Liver (tissue), 9 donors: ENCODE data around the gene LDAH. TPM values are rescaled to one million over a fixed set of nuclear protein-coding genes. Genes with fewer than 3 reads are reported as not detected.

Source experiments
- DNase-seq: peaks from one replicate; pipeline ENCODE4 v3.0.0-alpha.2; 2017; ENCODE audit warnings: low spot score
- H3K27ac ChIP-seq, 2 donors: one replicate each; pipeline ENCODE4 v1.7.0; 2013; ENCODE audit warnings: inconsistent platforms in 2 of 2, low read length in 2 of 2, control low read depth in 1 of 2, low read depth in 1 of 2, mild to moderate bottlenecking in 1 of 2
- H3K27me3 ChIP-seq, 4 donors: one replicate each; pipeline versions ENCODE4 v1.6.1 to v1.7.0; 2013; ENCODE audit warnings: low read length in 3 of 4, inconsistent platforms in 1 of 4, mild to moderate bottlenecking in 1 of 4, moderate library complexity in 1 of 4; ENCODE audit not compliant: control insufficient read depth in 4 of 4, insufficient read depth in 4 of 4
- H3K36me3 ChIP-seq, 4 donors: one replicate each; pipeline versions ENCODE4 v1.6.1 to v1.7.0; 2013; ENCODE audit warnings: low read length in 3 of 4, mild to moderate bottlenecking in 3 of 4, low read depth in 1 of 4, moderate library complexity in 1 of 4; ENCODE audit not compliant: control insufficient read depth in 4 of 4, insufficient read depth in 3 of 4
- H3K4me1 ChIP-seq, 4 donors: one replicate each; pipeline versions ENCODE4 v1.6.1 to v1.7.0; 2013; ENCODE audit warnings: low read length in 3 of 4, mild to moderate bottlenecking in 3 of 4, moderate library complexity in 1 of 4; ENCODE audit not compliant: control insufficient read depth in 4 of 4, insufficient read depth in 4 of 4
- H3K4me3 ChIP-seq, 3 donors: one replicate each; pipeline versions ENCODE4 v1.6.1 to v1.7.0; 2013; ENCODE audit warnings: low read length in 3 of 3, control low read depth in 1 of 3, low read depth in 1 of 3, mild to moderate bottlenecking in 1 of 3
- H3K9ac ChIP-seq, 2 donors: one replicate each; pipeline ENCODE4 v1.7.0; 2013; ENCODE audit warnings: low read length in 2 of 2, mild to moderate bottlenecking in 2 of 2, moderate library complexity in 2 of 2, control low read depth in 1 of 2, low read depth in 1 of 2
- H3K9me3 ChIP-seq, 4 donors: one replicate each; pipeline versions ENCODE4 v1.6.1 to v1.7.0; 2013; ENCODE audit warnings: low read length in 3 of 4; ENCODE audit not compliant: control insufficient read depth in 4 of 4
- ATF3 ChIP-seq: IDR thresholded peaks from 2 replicates; pipeline ENCODE4 v1.6.1; 2016; ENCODE audit warnings: antibody characterized with exemption
- EGR1 ChIP-seq, 2 donors: IDR thresholded peaks; 2 replicates each; pipeline ENCODE4 v1.6.1; 2016 to 2018; ENCODE audit warnings: antibody characterized with exemption in 2 of 2, low read depth in 2 of 2
- FOXA1 ChIP-seq: IDR thresholded peaks from 2 replicates; pipeline ENCODE4 v1.6.1; 2016; ENCODE audit warnings: antibody characterized with exemption
- FOXA2 ChIP-seq: IDR thresholded peaks from 2 replicates; pipeline ENCODE4 v1.6.1; 2016; ENCODE audit warnings: antibody characterized with exemption
- GABPA ChIP-seq, 2 donors: IDR thresholded peaks in 1 of 2; conservative IDR thresholded peaks in 1 of 2; 2 replicates each; pipeline ENCODE4 v1.6.1; 2016; ENCODE audit warnings: antibody characterized with exemption in 2 of 2, mild to moderate bottlenecking in 1 of 2, moderate library complexity in 1 of 2
- HNF4A ChIP-seq, 2 donors: conservative IDR thresholded peaks; 2 replicates each; pipeline ENCODE4 v1.6.1; 2016; ENCODE audit warnings: antibody characterized with exemption in 2 of 2, mild to moderate bottlenecking in 2 of 2
- HNF4G ChIP-seq: IDR thresholded peaks from 2 replicates; pipeline ENCODE4 v1.6.1; 2016; ENCODE audit warnings: antibody characterized with exemption
- JUND ChIP-seq, 2 donors: IDR thresholded peaks; 2 replicates each; pipeline ENCODE4 v1.6.1; 2016; ENCODE audit warnings: antibody characterized with exemption in 2 of 2
- NR2F2 ChIP-seq: IDR thresholded peaks from 2 replicates; pipeline ENCODE4 v1.6.1; 2016; ENCODE audit warnings: antibody characterized with exemption
- RAD21 ChIP-seq, 2 donors: IDR thresholded peaks; 2 replicates each; pipeline ENCODE4 v1.6.1; 2016; ENCODE audit warnings: antibody characterized with exemption in 2 of 2, mild to moderate bottlenecking in 2 of 2
- REST ChIP-seq: IDR thresholded peaks from 2 replicates; pipeline ENCODE4 v1.6.1; 2016; ENCODE audit warnings: antibody characterized with exemption, mild to moderate bottlenecking
- RXRA ChIP-seq, 2 donors: IDR thresholded peaks; 2 replicates each; pipeline ENCODE4 v1.6.1; 2017 to 2018; ENCODE audit warnings: antibody characterized with exemption in 2 of 2, mild to moderate bottlenecking in 1 of 2
- SP1 ChIP-seq: IDR thresholded peaks from 2 replicates; pipeline ENCODE4 v1.6.1; 2018; ENCODE audit warnings: antibody characterized with exemption, mild to moderate bottlenecking
- TAF1 ChIP-seq: conservative IDR thresholded peaks from 2 replicates; pipeline ENCODE4 v1.6.1; 2016; ENCODE audit warnings: antibody characterized with exemption, mild to moderate bottlenecking
- YY1 ChIP-seq: IDR thresholded peaks from 2 replicates; pipeline ENCODE4 v1.6.1; 2016; ENCODE audit warnings: antibody characterized with exemption, mild to moderate bottlenecking
- ZBTB33 ChIP-seq: IDR thresholded peaks from 2 replicates; pipeline ENCODE4 v1.6.1; 2016; ENCODE audit warnings: antibody characterized with exemption
- WGBS: extraction: QIAGEN DNeasy Blood & Tissue Kit; methylation state at CpG from one replicate; pipeline ENCODE4 v1.1.7; 2013; 5-methylcytosine and 5-hydroxymethylcytosine counted together
- polyA plus RNA-seq, 2 donors: library from polyadenylated mRNA; stranded (reverse) in 1 of 2; unstranded in 1 of 2; fragments of 200-250 nt in 1 of 2; fragments of >200 nt in 1 of 2; fragmentation: Nextera tagmentation in 1 of 2; extraction: Ambion mirVana in 1 of 2; gene quantifications; one replicate each; pipeline versions ENCODE4 v1.2.1 to v1.2.3, GENCODE V29; 2013 to 2015
- total RNA-seq, 2 donors: library from RNA; depleted of rRNA; stranded (reverse); fragments of >200 nt; gene quantifications; one replicate each; pipeline ENCODE4 v1.2.3, GENCODE V29; 2014
- TF ChIP-seq, protein P1 (sequence below): fragments of 150-350 bp; IDR thresholded peaks from 2 replicates; pipeline ENCODE4 v1.5.1; 2017; ENCODE audit warnings: improper control_type of control experiment, low read depth, low read length; ENCODE audit not compliant: missing input control
- TF ChIP-seq, protein P2 (sequence below): IDR thresholded peaks from 2 replicates; pipeline ENCODE4 v1.6.1; 2016; ENCODE audit warnings: antibody characterized with exemption
- donor health status: healthy.
- donor health status: healthy.
- donor health status: healthy.
- donor health status: healthy.
- donor health status: healthy.

Gene LDAH
- total and polyA plus RNA-seq, 4 donors = 5.8 to 17.7 (median 9.7) TPM

GRCh38 chr2:20660506-20661420, 162.1 kb downstream of the LDAH start:
- no peak for DNase-seq
- 39% methylated on average over 8 of the region's 8 CpGs for WGBS
- TF ChIP-seq TAF1 (no peak), NR2F2 (no peak), EGR1 (IDR thresholded peaks at IDR 0.05; ENCODE audit: low read depth in 2 of 2) (no peak), RXRA (IDR thresholded peaks at IDR 0.05) (no peak), HNF4A (conservative IDR thresholded peaks at IDR 0.05) (no peak), HNF4G (no peak), GABPA (IDR thresholded peaks at IDR 0.05 in 1 of 2, conservative IDR thresholded peaks at IDR 0.05 in 1 of 2) (no peak), SP1 (no peak), FOXA1 (no peak), YY1 (no peak), ATF3 (no peak), FOXA2 (no peak), RAD21 (IDR thresholded peaks at IDR 0.05) (no peak), REST (no peak), ZBTB33 (no peak), JUND (IDR thresholded peaks at IDR 0.05) (no peak)
- TF ChIP-seq, protein P1, sequence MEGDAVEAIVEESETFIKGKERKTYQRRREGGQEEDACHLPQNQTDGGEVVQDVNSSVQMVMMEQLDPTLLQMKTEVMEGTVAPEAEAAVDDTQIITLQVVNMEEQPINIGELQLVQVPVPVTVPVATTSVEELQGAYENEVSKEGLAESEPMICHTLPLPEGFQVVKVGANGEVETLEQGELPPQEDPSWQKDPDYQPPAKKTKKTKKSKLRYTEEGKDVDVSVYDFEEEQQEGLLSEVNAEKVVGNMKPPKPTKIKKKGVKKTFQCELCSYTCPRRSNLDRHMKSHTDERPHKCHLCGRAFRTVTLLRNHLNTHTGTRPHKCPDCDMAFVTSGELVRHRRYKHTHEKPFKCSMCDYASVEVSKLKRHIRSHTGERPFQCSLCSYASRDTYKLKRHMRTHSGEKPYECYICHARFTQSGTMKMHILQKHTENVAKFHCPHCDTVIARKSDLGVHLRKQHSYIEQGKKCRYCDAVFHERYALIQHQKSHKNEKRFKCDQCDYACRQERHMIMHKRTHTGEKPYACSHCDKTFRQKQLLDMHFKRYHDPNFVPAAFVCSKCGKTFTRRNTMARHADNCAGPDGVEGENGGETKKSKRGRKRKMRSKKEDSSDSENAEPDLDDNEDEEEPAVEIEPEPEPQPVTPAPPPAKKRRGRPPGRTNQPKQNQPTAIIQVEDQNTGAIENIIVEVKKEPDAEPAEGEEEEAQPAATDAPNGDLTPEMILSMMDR = no peak
- TF ChIP-seq, protein P2, sequence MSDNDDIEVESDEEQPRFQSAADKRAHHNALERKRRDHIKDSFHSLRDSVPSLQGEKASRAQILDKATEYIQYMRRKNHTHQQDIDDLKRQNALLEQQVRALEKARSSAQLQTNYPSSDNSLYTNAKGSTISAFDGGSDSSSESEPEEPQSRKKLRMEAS = no peak
- H3K9ac ChIP-seq = no peak overlapping the region
- H3K4me3 ChIP-seq = no peak overlapping the region
- no peaks in the 10 kb centered on the region for H3K27me3 ChIP-seq
- H3K4me1 ChIP-seq = peaks cover 1 to 12% (median 8%) of the 10 kb centered on the region in 4 donors
- no peaks in the 10 kb centered on the region for H3K9me3 ChIP-seq
- no peak overlapping the region for H3K27ac ChIP-seq
- H3K36me3 ChIP-seq = no peaks in the 10 kb centered on the region
